Prostate gland (tissue), 2 donors: ENCODE data around the gene RPS3A.

ENCODE experiments used
- POLR2A ChIP-seq: fragments of 450-650 bp; IDR thresholded peaks from one replicate; pipeline ENCODE4 v1.6.1; 2016; ENCODE audit warnings: antibody characterized with exemption, mild to moderate bottlenecking
- TF ChIP-seq, protein P1 (sequence below), 4 experiments: fragments of 200-600 bp in 2 of 4; fragments of 450-650 bp in 2 of 4; sonication (generic) in 2 of 4; IDR thresholded peaks; 1 replicate in 3 of 4; 2 replicates in 1 of 4; pipeline ENCODE4 v1.5.1; 2016 to 2019; ENCODE audit warnings: antibody characterized with exemption in 4 of 4, mild to moderate bottlenecking in 2 of 4, moderate library complexity in 2 of 4

DNA sequence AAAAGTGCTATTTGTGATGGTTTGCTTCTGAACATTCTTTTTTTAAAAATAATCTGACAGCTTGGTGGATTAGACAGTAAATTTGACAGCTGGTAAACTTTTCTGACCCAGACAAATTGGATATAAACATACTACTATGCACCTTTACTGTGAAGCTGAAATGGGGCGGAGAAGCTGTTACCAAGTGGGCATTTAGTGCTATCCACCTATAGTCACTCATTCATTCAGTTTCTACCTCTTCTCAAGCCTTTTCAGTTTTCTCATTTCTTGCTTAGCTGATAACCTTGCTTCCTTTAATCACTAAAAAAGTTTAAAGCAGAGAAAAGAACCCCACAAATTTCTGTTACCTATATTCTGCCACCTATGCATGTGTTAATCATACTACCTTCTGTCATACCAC lies 5.2 kb downstream of the RPS3A start:
- TF ChIP-seq, protein P1, sequence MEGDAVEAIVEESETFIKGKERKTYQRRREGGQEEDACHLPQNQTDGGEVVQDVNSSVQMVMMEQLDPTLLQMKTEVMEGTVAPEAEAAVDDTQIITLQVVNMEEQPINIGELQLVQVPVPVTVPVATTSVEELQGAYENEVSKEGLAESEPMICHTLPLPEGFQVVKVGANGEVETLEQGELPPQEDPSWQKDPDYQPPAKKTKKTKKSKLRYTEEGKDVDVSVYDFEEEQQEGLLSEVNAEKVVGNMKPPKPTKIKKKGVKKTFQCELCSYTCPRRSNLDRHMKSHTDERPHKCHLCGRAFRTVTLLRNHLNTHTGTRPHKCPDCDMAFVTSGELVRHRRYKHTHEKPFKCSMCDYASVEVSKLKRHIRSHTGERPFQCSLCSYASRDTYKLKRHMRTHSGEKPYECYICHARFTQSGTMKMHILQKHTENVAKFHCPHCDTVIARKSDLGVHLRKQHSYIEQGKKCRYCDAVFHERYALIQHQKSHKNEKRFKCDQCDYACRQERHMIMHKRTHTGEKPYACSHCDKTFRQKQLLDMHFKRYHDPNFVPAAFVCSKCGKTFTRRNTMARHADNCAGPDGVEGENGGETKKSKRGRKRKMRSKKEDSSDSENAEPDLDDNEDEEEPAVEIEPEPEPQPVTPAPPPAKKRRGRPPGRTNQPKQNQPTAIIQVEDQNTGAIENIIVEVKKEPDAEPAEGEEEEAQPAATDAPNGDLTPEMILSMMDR (IDR thresholded peaks at IDR 0.05), result no peak
- TF ChIP-seq POLR2A, result no peak
